Left forelimb (tissue), 1 donor: ENCODE data around the gene SVEP1.
"Not testable (repeated sequence)": the region's sequence is repeated elsewhere in the genome, so short reads cannot be mapped to it uniquely, and the experiment has no call there.

Source experiments
- DNase-seq: peaks from one replicate; pipeline ENCODE4 v3.0.0-alpha.2; 2018; ENCODE audit warnings: low spot score

The SVEP1 gene

GRCh38 chr9:110443866-110444220 lies 135.7 kb downstream of the SVEP1 start:
- no peak for DNase-seq

DNA sequence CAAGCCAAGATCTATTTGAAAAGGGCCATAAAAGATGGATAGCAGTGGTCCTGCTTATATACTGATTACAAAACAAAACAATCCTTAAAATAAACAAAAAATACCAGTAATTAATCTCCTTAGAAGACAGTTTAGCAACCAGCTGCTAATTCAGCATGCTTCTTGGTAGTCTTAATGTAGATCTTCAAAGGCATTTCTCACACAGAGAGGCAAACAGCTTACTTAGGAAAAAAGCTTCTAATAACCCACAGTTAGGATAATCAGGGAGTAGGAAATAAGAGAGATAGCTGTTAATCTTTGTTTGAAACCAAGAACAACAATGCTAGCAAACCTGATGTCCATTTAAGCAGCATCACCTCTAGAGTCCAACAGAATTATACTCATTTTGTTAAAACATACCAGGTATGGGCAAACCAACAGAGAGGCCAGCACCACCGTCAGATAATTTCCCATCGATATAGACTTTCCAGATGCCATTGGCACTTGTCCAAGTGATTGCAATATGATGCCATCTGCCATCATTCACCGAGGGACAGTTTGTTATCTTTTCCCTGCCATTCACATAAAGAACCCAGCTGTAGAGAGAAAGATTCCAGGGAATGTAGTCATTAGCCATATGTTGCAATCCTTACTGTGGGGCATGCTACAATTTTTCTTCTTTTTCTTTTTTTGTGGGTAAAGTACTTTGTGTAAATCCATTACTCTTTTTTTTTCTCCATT lies 136.2 kb downstream of the SVEP1 start:
- no peak for DNase-seq

- DNase-seq: no peak
These were observed 138.7 kb downstream of the SVEP1 start for GRCh38 chr9:110440796-110441195.

- DNase-seq: no peak
These were observed 139.4 kb downstream of the SVEP1 start for GRCh38 chr9:110440172-110440571.

- no peak for DNase-seq
These were observed 147.3 kb downstream of the SVEP1 start for GRCh38 chr9:110432253-110432652.

DNA sequence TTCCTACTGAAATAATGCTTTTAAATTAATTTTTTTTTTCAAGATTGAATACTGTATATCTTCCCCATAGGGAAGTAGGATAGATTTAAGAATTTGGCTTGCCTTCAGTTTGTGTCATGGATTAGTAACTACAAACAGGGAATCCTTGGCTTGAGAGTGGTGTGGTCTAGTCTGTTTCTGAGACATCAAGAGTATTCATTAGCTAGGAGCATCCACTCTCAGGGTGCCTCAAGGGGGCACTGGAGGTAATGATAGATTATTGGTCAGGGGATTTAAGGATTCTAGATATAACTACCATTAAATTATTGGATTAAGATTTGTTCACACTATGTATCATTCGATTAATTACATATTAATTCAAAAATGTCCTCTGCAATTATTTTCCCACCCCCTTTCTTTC lies 150.1 kb downstream of the SVEP1 start:
- no peak for DNase-seq

- no peak for DNase-seq
These were observed 151.9 kb downstream of the SVEP1 start for GRCh38 chr9:110427497-110428104.

DNA sequence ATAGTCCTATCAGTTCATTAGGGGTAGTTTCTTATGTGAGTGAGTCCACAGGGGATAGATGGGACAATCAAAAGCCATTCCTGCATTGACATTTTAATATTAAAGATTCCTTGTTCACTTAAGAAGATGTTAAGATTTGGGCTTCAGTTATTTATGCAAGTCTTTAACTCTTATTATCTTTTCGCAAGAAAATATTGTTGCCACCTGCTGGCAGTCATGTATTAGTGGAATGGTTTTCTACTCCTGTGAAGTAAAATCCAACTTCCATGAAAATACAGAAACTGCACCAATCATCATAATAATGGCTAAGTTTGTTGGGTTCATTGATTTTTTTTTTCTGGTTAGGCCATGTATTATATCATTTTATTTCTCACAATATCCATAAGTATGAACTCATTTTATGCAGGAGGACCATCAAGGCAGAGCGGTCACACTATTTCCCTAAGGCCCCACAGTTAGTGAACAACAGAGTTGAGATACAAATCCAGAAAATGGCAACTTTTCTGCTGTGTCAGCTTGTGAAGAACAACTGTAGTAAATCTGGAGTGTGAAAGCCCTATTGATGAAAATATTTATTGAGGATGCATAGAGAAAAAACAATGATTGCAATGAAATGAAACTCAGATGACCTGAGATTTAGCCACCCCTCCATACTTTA lies 153.4 kb downstream of the SVEP1 start:
- DNase-seq: no peak

GRCh38 chr9:110414471-110414870 lies 165.1 kb downstream of the SVEP1 start:
- no peak for DNase-seq

DNA sequence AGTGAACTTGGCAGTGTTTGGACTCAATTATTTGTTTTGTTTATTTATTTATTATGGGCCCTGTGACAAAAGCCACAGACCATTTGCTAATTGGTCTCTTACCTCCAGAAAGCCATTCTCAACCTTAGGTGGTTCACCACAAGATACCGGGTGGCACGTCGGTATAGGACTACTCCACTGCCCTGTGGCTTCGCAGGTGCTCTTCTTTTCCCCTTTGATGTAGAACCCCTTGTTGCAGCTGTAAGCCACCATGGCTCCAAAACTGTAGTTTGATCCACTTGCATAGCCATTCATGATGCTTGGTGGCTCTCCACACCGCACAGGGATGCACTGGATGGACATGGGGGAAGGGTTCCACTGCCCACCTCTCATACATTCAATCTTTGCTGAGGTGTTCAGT lies 168.6 kb downstream of the SVEP1 start:
- DNase-seq: no peak

GRCh38 chr9:110408598-110408997 lies 170.9 kb downstream of the SVEP1 start:
- DNase-seq: no peak

GRCh38 chr9:110405858-110406443 lies 173.6 kb downstream of the SVEP1 start:
- no peak for DNase-seq

GRCh38 chr9:110404473-110404872 lies 175.1 kb downstream of the SVEP1 start:
- DNase-seq: no peak

DNA sequence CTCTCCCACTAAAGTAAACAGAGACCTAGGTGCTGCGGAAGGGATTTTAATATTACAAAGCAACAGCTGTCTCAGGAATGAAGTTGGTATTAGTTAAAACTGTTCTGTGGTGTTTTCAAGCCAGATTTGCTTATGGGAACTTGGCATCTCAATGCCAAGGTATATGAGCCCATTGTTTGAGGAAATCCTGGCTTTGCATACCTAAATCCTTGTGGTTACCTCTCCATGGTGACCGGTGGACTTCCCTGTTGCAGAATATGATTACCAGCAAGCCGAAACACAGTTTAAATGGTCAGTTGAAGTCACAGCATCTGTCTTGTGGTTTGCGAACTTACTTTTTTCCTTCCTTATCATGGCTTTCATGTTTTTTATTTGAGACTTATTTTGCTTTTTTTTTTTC lies 179.6 kb downstream of the SVEP1 start:
- DNase-seq: no peak

DNA sequence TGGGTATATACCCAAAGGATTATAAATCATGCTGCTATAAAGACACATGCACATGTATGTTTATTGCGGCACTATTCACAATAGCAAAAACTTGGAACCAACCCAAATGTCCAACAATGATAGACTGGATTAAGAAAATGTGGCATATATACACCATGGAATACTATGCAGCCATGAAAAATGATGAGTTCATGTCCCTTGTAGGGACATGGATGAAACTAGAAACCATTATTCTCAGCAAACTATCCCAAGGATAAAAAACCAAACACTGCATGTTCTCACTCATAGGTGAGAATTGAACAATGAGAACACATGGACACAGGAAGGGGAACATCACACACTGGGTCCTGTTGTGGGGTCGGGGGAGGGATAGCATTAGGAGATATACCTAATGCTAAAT lies 180.5 kb downstream of the SVEP1 start:
- DNase-seq: not testable (repeated sequence)

- no peak for DNase-seq
These were observed 187.6 kb downstream of the SVEP1 start for GRCh38 chr9:110391826-110392485.

DNA sequence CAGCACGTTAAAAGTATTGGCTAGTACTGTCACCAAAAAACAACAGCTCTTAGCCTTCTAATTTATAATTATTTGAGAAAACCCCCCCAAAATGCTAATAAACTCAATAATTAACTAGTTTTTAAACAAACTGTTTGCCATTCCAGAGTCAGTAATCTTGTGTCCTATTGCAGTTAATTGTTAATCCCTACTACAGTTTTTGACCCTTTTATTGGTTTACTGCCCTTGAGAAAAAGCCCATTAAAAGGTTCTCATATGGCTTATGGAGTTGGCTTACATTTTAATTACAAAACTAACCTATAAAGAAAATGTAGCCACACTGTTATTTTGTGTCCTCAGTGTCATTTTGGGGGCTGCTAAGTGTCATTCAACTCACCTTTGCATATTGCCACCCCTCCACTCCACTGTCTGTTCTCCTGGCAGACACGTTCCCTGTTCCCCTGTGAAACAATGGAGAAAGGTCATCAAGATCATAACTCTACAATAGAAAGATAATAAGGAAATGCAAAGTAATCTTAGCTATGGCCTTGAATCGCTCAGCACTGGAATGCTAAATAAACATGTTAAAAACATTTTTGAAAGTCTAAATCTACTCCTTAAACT lies 190.3 kb downstream of the SVEP1 start:
- DNase-seq: no peak

DNA sequence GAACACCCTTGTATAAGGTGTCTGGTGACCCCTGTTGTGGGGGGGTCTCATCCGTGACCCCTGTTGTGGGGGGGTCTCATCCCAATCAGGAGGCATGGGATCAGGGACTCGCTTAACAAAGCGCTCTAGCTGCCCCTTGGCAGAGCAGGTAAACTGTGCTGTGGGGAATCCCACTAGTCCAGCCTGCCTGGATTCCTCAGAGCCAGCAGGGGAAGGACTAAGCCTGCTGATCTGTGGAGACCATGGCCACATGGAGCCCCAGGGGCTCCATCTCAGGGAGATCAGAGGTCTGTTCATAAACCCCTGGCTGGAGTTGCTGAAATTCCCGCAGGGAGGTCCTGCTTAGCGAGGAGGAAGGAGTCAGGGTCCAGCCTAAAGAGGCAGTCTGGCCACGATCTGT lies 196.1 kb downstream of the SVEP1 start:
- DNase-seq: no peak

- DNase-seq: no peak
These were observed 196.8 kb downstream of the SVEP1 start for GRCh38 chr9:110382731-110383130.

- no peak for DNase-seq
These were observed 208.0 kb downstream of the SVEP1 start for GRCh38 chr9:110371411-110372007.

DNA sequence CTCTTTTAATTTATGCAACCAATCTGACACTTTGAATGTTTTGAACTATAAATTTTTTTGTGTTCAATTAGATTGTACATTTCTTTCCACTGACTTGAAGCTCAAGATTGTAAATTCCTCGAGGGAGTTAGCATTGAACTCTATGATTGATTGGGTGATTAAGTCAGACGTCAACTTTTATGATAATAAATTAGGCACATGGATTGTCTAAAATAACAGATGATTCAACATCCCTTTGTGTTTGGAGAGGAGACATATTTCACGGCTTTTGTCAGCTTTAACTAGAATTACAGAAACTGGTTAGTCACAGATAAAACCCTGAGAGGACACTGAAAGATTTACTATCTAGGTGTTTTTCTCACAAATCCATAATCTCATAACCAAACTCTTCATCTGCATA lies 209.2 kb downstream of the SVEP1 start:
- no peak for DNase-seq

DNA sequence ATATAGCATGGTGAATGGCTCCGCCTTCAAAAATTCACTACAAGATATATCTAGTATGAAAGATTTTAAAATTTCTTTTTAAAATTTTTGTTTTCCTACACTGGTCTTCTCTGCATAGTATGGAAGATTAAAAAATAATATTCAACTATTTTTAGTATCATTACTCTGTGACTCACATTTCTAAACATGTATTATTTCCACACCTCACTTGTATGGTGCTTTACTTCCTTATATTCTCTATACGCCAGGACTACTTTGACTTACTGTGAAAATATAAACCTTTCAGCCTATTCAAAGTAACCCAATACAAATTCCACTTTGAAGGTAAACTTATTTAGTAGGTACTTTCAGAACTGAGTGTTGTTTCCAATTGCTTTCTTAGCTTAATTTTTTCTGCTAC lies 215.1 kb downstream of the SVEP1 start:
- no peak for DNase-seq
